Activated CD8-positive, alpha-beta T cell treated with anti-CD3 and anti-CD28 coated beads, Interleukin-2, amount 10 ng/mL, durations not matched to agents 7 days and 5 days (primary cell): ENCODE results near the gene IFITM10. TPM values are rescaled to one million over a fixed set of nuclear protein-coding genes. Genes with fewer than 3 reads are reported as not detected.
A peak's percentile ranks its signal among the peaks of the same experiment; 100 is the strongest.

ENCODE experiments used
- ATAC-seq: fragments of 150-1000 bp; cut with Tn5 transposase; one replicate; pipeline ENCODE4 v1.10.0; 2021; ENCODE audit warnings: moderate library complexity
- CTCF ChIA-PET: fragments of 350-600 bp; sonication (Branson Sonifier 250); formaldehyde crosslinking; loops from one replicate; lab custom pipeline; 2021; ENCODE audit warnings: antibody characterized with exemption; lab: Charles Lee
- POLR2A ChIA-PET: fragments of 350-600 bp; sonication (Branson Sonifier 250); formaldehyde crosslinking; loops from one replicate; lab custom pipeline; 2021; ENCODE audit warnings: antibody characterized with exemption; lab: Charles Lee
- DNase-seq: peaks from one replicate; pipeline ENCODE4 v3.0.0-alpha.2; 2020
- H3K27ac Mint-ChIP-seq: one replicate; pipeline ENCODE4 v1.8.0; 2021; ENCODE audit warnings: mild to moderate bottlenecking, mixed read lengths
- H3K27me3 Mint-ChIP-seq: one replicate; pipeline ENCODE4 v1.8.0; 2021; ENCODE audit warnings: low read depth, mixed read lengths
- H3K36me3 Mint-ChIP-seq: one replicate; pipeline ENCODE4 v1.8.0; 2021; ENCODE audit warnings: low read depth, mixed read lengths
- H3K4me1 Mint-ChIP-seq: one replicate; pipeline ENCODE4 v1.8.0; 2021; ENCODE audit warnings: low read depth, mixed read lengths
- H3K4me3 Mint-ChIP-seq: one replicate; pipeline ENCODE4 v1.8.0; 2021; ENCODE audit warnings: mild to moderate bottlenecking, mixed read lengths
- H3K9me3 Mint-ChIP-seq: one replicate; pipeline ENCODE4 v1.8.0; 2022; ENCODE audit warnings: mixed read lengths; ENCODE audit not compliant: insufficient read depth
- total RNA-seq, 2 experiments: library from RNA; stranded (reverse); gene quantifications; one replicate each; pipeline ENCODE4 v1.2.3, GENCODE V29; 2021

IFITM10 gene
- total RNA-seq, 2 experiments from 2014 or later: 0.63 to 1.0 TPM

DNA sequence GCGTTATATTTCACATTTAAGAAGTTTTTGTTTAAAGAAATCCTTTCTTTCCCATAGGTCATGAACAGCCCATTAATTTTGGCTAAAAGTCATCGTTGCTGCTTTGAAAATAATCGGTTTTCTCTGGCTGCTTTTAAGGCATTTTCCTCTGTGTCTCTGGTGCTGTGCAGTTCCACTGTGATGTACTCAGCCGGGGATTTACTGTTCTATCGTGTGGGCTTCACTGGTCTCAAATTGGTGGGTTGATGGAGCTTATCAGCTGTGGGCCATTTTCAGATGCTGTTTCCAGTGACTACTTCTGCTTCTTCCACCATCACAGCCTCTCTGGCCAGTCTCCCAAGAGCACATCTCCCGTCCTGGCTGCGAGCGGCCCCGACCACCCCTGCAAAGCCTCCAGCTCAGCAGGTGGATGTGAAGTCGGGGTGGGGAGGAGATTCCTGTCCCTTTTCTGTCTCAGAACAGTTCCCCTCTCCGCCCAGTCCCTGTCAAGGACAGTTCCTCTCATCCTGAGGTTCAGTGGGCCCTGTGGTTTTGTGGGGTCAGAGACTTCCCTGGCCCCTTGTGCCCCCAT, 20.3 kb downstream of the IFITM10 start:
- ChIA-PET POLR2A (no interaction called here), CTCF (interaction anchor here (1.7 kb wide), 1 partner anchor 36 kb away, joined by 6 read pairs; no protein-coding TSS in a partner anchor)
- no peak for ATAC-seq
- Mint-ChIP-seq H3K27ac (peak overlapping the region; percentile 89), H3K9me3 (no peaks in the 10 kb centered on the region), H3K4me1 (peaks cover 65% of the 10 kb centered on the region), H3K36me3 (no peaks in the 10 kb centered on the region), H3K4me3 (peak overlapping the region; percentile 29), H3K27me3 (peaks cover 36% of the 10 kb centered on the region)
- no peak for DNase-seq

DNA sequence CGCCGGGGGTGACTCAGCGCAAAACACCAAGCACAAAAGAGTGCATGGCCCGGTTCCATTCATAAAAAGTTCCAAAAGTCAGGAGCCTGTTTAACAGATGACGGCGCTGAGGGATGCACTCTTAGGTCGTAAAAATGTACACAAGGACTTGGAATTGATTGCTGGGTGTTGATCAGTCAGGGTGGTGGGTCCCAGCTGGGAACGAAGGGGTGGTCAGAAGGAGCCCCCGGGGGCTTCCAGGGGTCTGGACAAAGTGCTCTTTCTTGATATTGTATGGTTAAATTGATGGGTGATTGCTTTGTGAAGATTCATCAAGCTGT, 20.7 kb downstream of the IFITM10 start:
- H3K27ac Mint-ChIP-seq: peak overlapping the region; percentile 89
- POLR2A ChIA-PET: no interaction called here
- H3K9me3 Mint-ChIP-seq: no peaks in the 10 kb centered on the region
- ATAC-seq (no peak), DNase-seq (no peak)
- CTCF ChIA-PET: interaction anchor here (1.7 kb wide), 1 partner anchor 36 kb away, joined by 6 read pairs; no protein-coding TSS in a partner anchor
- H3K4me3 Mint-ChIP-seq: peak overlapping the region; percentile 13
- H3K4me1 Mint-ChIP-seq: peaks cover 65% of the 10 kb centered on the region
- H3K36me3 Mint-ChIP-seq: no peaks in the 10 kb centered on the region
- peaks cover 36% of the 10 kb centered on the region for H3K27me3 Mint-ChIP-seq

DNA sequence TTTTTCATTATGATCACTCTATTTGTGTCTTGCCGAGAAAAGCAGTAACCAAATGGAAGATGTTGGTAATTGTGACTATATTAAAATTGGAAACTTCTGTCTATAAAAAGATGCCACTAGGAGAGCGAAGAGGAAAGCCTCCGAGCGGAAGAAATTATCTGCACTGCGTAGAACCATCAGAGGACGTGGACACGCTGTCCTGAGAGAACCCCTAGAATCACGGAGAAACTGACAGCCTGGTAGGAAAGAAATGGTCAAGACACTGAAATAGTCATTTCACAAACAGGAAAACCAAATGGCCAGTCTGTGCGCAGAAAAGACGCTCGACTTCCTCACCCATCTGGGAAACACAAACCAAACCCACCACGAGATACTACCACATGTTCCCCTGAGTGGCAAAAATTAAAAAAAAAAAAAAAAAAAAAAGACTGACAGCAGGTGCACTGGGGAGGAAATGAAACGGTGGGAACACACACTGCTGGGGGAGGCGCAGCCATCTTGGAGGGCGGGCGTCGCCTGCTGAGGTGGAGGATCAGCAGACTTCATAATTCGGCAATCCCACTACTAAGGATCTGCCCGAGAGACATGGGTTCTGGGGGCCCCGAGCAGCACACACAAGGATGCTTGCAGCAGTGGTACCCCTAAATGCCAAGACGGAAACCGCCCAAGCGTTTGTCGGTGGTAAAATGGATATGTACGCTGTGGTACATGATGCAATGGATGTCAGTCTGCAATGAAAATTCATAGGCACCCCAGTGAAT, 21.3 kb downstream of the IFITM10 start:
- DNase-seq: peak; percentile 67
- Mint-ChIP-seq H3K4me3 (peak overlapping the region; percentile 13), H3K27me3 (peaks cover 32% of the 10 kb centered on the region), H3K9me3 (no peaks in the 10 kb centered on the region), H3K4me1 (peaks cover 59% of the 10 kb centered on the region), H3K36me3 (no peaks in the 10 kb centered on the region), H3K27ac (peak overlapping the region; percentile 89)
- CTCF ChIA-PET: interaction anchor here (1.7 kb wide), 1 partner anchor 35 kb away, joined by 6 read pairs; no protein-coding TSS in a partner anchor
- POLR2A ChIA-PET: no interaction called here
- peak; percentile 71 for ATAC-seq

GRCh38 chr11:1728301-1728700, 22.1 kb downstream of the IFITM10 start:
- Mint-ChIP-seq H3K4me3 (no peak overlapping the region), H3K36me3 (no peaks in the 10 kb centered on the region), H3K9me3 (no peaks in the 10 kb centered on the region), H3K4me1 (peaks cover 51% of the 10 kb centered on the region), H3K27me3 (peaks cover 27% of the 10 kb centered on the region), H3K27ac (peak overlapping the region; percentile 16)
- DNase-seq: no peak
- ChIA-PET CTCF (no interaction called here), POLR2A (no interaction called here)
- ATAC-seq: no peak

GRCh38 chr11:1727861-1728260, 22.5 kb downstream of the IFITM10 start:
- CTCF ChIA-PET: no interaction called here
- ATAC-seq (no peak), DNase-seq (no peak)
- H3K27ac Mint-ChIP-seq: peak overlapping the region; percentile 16
- no peaks in the 10 kb centered on the region for H3K9me3 Mint-ChIP-seq
- H3K27me3 Mint-ChIP-seq: peaks cover 28% of the 10 kb centered on the region
- no peak overlapping the region for H3K4me3 Mint-ChIP-seq
- no peaks in the 10 kb centered on the region for H3K36me3 Mint-ChIP-seq
- POLR2A ChIA-PET: no interaction called here
- peaks cover 49% of the 10 kb centered on the region for H3K4me1 Mint-ChIP-seq

DNA sequence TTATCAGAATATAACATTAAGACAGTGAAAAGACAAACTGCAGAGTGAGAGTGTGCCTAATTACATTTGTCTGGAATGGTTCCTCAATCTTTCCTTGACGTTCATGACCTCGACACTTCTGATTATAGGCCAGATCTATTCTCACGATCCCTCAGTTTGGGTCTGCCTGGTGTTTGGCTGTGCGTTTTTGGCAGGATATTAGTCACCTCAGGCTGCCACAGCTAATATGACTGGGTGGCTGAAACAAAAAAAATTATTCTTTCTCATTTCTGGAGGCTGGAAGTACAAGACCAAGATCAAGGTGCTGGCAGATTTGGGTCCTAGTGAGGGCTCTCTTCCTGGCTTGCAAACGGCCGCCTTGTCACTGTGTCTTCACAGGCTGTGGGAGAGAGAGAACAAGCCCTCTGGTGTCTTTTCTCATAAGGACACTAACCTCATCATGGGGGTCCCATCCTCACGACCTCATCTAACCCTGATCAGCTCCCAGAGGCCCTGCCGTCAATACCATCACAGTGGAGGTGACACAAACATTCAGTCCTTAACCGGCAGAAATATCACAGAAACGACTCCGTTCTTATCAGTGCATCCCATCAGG, 23.2 kb downstream of the IFITM10 start:
- Mint-ChIP-seq H3K36me3 (no peaks in the 10 kb centered on the region), H3K4me1 (peaks cover 49% of the 10 kb centered on the region), H3K4me3 (no peak overlapping the region), H3K27me3 (peaks cover 30% of the 10 kb centered on the region), H3K9me3 (no peaks in the 10 kb centered on the region), H3K27ac (no peak overlapping the region)
- no peak for DNase-seq
- CTCF ChIA-PET: interaction anchor here (1.2 kb wide), 1 partner anchor 33 kb away, joined by 6 read pairs; no protein-coding TSS in a partner anchor
- ATAC-seq: no peak
- POLR2A ChIA-PET: no interaction called here

GRCh38 chr11:1719781-1720180, 30.6 kb downstream of the IFITM10 start:
- Mint-ChIP-seq H3K9me3 (no peaks in the 10 kb centered on the region), H3K4me1 (no peaks in the 10 kb centered on the region), H3K27me3 (peaks cover 21% of the 10 kb centered on the region), H3K36me3 (no peaks in the 10 kb centered on the region), H3K27ac (no peak overlapping the region), H3K4me3 (no peak overlapping the region)
- CTCF ChIA-PET: interaction anchor here (1.0 to 1.5 kb wide), 2 partner anchors 13 to 113 kb away, joined by 3 to 6 read pairs; no protein-coding TSS in a partner anchor
- POLR2A ChIA-PET: no interaction called here
- ATAC-seq: no peak
- DNase-seq: no peak

GRCh38 chr11:1718326-1718725, 32.1 kb downstream of the IFITM10 start:
- no peaks in the 10 kb centered on the region for H3K36me3 Mint-ChIP-seq
- peaks cover 19% of the 10 kb centered on the region for H3K27me3 Mint-ChIP-seq
- ChIA-PET CTCF (interaction anchor here (1.3 to 1.5 kb wide), 2 partner anchors 24 to 114 kb away, joined by 6 to 8 read pairs; no protein-coding TSS in a partner anchor), POLR2A (no interaction called here)
- no peak for DNase-seq
- no peak for ATAC-seq
- no peak overlapping the region for H3K27ac Mint-ChIP-seq
- no peaks in the 10 kb centered on the region for H3K9me3 Mint-ChIP-seq
- H3K4me3 Mint-ChIP-seq: no peak overlapping the region
- H3K4me1 Mint-ChIP-seq: no peaks in the 10 kb centered on the region

DNA sequence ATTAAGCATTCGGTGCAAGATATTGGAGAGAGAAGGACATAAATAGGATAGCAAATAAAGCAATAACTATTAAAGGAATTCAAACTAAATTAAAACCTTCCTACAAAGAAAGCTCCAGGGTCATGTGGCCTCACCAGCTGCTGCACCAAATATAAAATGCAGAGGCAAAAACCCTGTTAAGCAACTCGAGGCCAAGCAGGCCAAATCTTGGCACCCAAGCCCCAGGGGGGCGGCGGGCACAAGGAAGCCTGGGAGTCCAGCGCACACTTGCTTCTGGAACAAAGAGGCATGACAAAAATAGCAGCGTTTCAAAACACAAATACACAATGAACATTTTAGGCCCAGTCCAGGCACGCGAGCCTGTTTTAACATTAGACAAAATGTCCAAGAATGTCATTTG, 32.6 kb downstream of the IFITM10 start:
- Mint-ChIP-seq H3K27me3 (peaks cover 16% of the 10 kb centered on the region), H3K27ac (no peak overlapping the region), H3K4me1 (no peaks in the 10 kb centered on the region), H3K4me3 (no peak overlapping the region), H3K36me3 (no peaks in the 10 kb centered on the region), H3K9me3 (no peaks in the 10 kb centered on the region)
- ChIA-PET POLR2A (no interaction called here), CTCF (no interaction called here)
- ATAC-seq (no peak), DNase-seq (no peak)

DNA sequence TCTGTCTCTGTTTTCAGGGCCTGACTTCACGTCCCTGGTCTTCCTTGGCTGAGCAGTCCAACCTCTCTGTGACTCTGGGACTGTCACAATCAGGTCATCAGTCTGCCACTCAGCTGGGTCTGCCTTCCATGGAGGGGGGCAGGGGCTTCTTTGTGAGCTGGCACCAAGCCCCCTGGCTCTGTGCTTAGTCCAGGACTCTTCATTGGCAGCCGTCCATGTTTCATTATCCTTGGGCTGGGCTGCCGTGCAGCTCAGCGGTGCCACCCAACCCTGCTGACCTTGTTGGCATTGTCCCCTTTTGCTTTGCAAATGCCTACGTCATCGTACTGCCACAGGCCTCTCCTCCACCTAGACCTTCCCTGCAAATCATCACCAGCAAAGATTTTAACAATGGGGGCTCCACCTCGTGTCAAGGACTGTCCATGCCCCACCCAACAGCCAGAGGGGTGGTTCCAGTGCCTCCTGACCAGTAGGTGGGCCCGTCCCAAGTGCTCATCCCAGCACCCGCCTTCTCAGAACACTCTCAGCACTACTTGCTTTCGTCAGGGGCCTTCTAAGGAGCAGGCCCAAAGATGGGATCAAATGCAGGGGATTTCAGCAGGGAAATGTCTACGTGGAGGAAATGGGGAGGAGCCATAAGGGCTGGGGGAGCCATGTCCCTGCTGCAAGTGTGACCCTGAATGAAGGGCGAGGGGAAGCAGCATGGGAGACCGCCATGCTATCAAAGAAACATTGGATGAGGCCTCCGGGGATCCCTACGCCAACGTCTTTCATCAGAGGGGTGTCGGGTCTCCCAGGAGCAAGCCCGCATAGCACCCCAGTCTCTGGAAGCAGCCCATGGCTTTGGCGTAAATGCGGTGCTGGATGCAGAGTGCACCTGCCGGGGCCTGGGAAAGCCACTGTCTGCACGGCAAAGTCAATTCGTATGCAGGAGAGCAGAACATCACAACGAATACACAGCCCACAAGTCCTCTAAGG, 35.2 kb downstream of the IFITM10 start:
- Mint-ChIP-seq H3K27me3 (peaks cover 19% of the 10 kb centered on the region), H3K27ac (no peak overlapping the region), H3K9me3 (no peaks in the 10 kb centered on the region), H3K4me3 (no peak overlapping the region), H3K4me1 (no peaks in the 10 kb centered on the region), H3K36me3 (no peaks in the 10 kb centered on the region)
- ChIA-PET POLR2A (no interaction called here), CTCF (interaction anchor here (1.5 kb wide), 1 partner anchor 62 kb away, joined by 4 read pairs; no protein-coding TSS in a partner anchor)
- DNase-seq (no peak), ATAC-seq (no peak)

DNA sequence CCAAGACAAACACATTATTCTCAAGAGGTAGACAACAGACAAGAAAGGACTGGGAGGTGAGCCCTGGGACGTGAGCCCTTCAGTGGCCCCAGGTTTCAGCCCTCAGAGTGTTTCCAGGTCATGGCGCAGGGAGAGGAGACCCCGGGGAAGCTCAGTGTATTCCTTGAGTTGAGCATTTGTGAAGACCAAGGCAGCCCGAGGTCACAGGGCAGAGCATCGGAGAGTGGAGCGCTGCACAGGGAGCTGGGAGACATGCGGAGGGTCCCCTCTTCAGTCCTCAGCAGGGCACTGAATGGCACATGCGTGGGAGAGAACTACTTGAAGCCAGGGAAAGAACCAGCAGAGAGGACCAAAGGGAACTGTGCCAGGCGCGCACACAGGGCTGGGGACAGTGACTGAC, 41.7 kb downstream of the IFITM10 start:
- Mint-ChIP-seq H3K9me3 (no peaks in the 10 kb centered on the region), H3K27ac (no peak overlapping the region), H3K4me3 (no peak overlapping the region), H3K27me3 (peaks cover 34% of the 10 kb centered on the region), H3K4me1 (peaks cover 23% of the 10 kb centered on the region), H3K36me3 (no peaks in the 10 kb centered on the region)
- DNase-seq (no peak), ATAC-seq (no peak)
- ChIA-PET POLR2A (no interaction called here), CTCF (interaction anchor here (2.5 to 5.3 kb wide), 3 partner anchors 15 to 124 kb away, joined by 11 to 35 read pairs (median 28); no protein-coding TSS in a partner anchor)
